MM.1S (cell line): ENCODE measurements around the gene GLIPR2.

Experiments used
- DNase-seq: peaks from one replicate; pipeline ENCODE4 v3.0.0-alpha.2; 2015
- H2AFZ ChIP-seq: fragments of 300-600 bp; sonication (generic); 2 replicates; pipeline ENCODE4 v1.6.0; 2016; ENCODE audit warnings: antibody characterized with exemption, low read length
- H3F3A ChIP-seq: fragments of 300-600 bp; sonication (generic); 2 replicates; pipeline ENCODE4 v1.6.1; 2016; ENCODE audit warnings: mild to moderate bottlenecking, antibody characterized with exemption, low read length, moderate library complexity, mixed read lengths; ENCODE audit not compliant: insufficient read depth
- H3K27ac ChIP-seq: fragments of 300-600 bp; sonication (generic); 2 replicates; pipeline ENCODE4 v1.5.1; 2016; ENCODE audit warnings: mild to moderate bottlenecking, low read length
- H3K27me3 ChIP-seq: fragments of 300-600 bp; sonication (generic); replicated peaks from 2 replicates; pipeline ENCODE4 v1.6.0; 2016; ENCODE audit warnings: low read length; ENCODE audit not compliant: insufficient read depth
- H3K36me3 ChIP-seq: fragments of 300-600 bp; sonication (generic); replicated peaks from 2 replicates; pipeline ENCODE4 v1.6.1; 2016; ENCODE audit warnings: mild to moderate bottlenecking, low read length, mixed read lengths; ENCODE audit not compliant: insufficient read depth
- H3K4me1 ChIP-seq: fragments of 300-600 bp; sonication (generic); 2 replicates; pipeline ENCODE4 v1.6.1; 2016; ENCODE audit warnings: low read length, mixed read lengths
- H3K4me2 ChIP-seq: fragments of 300-600 bp; sonication (generic); 2 replicates; pipeline ENCODE4 v1.6.0; 2016; ENCODE audit warnings: low read depth, low read length
- H3K4me3 ChIP-seq: fragments of 300-600 bp; sonication (generic); 2 replicates; pipeline ENCODE4 v1.5.1; 2016; ENCODE audit warnings: low read length, mixed read lengths
- H3K79me2 ChIP-seq: fragments of 300-600 bp; sonication (generic); 2 replicates; pipeline ENCODE4 v1.6.1; 2016; ENCODE audit warnings: mixed run types, low read length, mixed read lengths
- H3K9ac ChIP-seq: fragments of 300-600 bp; sonication (generic); 2 replicates; pipeline ENCODE4 v1.6.1; 2016; ENCODE audit warnings: low read length, mixed read lengths
- H3K9me2 ChIP-seq: fragments of 300-600 bp; sonication (generic); replicated peaks from 2 replicates; pipeline ENCODE4 v1.6.1; 2016; ENCODE audit warnings: mild to moderate bottlenecking, low read length, mixed read lengths; ENCODE audit not compliant: insufficient read depth
- H3K9me3 ChIP-seq: fragments of 300-600 bp; sonication (generic); replicated peaks from 2 replicates; pipeline ENCODE4 v1.6.1; 2016; ENCODE audit warnings: mild to moderate bottlenecking, low read length, mixed read lengths; ENCODE audit not compliant: insufficient read depth
- H4K20me1 ChIP-seq: fragments of 300-600 bp; sonication (generic); 2 replicates; pipeline ENCODE4 v1.6.1; 2016; ENCODE audit warnings: mild to moderate bottlenecking, low read length, moderate library complexity, mixed read lengths; ENCODE audit not compliant: insufficient read depth
- CTCF ChIP-seq: fragments of 300-600 bp; sonication (generic); IDR thresholded peaks from 2 replicates; pipeline ENCODE4 v1.5.1; 2016; ENCODE audit warnings: antibody characterized with exemption, low read length, mixed read lengths
- EZH2 ChIP-seq: fragments of 300-600 bp; sonication (generic); optimal IDR thresholded peaks from 2 replicates; pipeline ENCODE3; 2017; ENCODE audit warnings: low read depth, mild to moderate bottlenecking, antibody characterized with exemption, low read length, mixed read lengths
- EZH2phosphoT487 ChIP-seq: fragments of 300-600 bp; sonication (generic); IDR thresholded peaks from 2 replicates; pipeline ENCODE4 v1.6.1; 2018; ENCODE audit warnings: antibody characterized with exemption, low read length

The GLIPR2 gene

GRCh38 chr9:36192196-36192595 is 55.7 kb downstream of the GLIPR2 start:
- Histone ChIP-seq H3K27ac (no peak overlapping the region), H3K9me2 (no peaks in the 10 kb centered on the region), H3K4me3 (peak overlapping the region; percentile 95), H3K36me3 (0 out of 2 replicates have a peak, but pooled peaks cover 2% of the 10 kb centered on the region), H3K9ac (peak overlapping the region; percentile 89; the same call in 1 of the 2 replicates), H4K20me1 (peaks cover 32% of the 10 kb centered on the region), H3K27me3 (no peaks in the 10 kb centered on the region), H3F3A (no peaks in the 10 kb centered on the region), H3K4me1 (peaks cover 29% of the 10 kb centered on the region), H3K9me3 (no peaks in the 10 kb centered on the region), H3K79me2 (peaks cover 62% of the 10 kb centered on the region), H3K4me2 (peak overlapping the region; percentile 73), H2AFZ (no peak overlapping the region)
- no peak for DNase-seq
- TF ChIP-seq EZH2phosphoT487 (no peak), CTCF (no peak), EZH2 (no peak)

DNA sequence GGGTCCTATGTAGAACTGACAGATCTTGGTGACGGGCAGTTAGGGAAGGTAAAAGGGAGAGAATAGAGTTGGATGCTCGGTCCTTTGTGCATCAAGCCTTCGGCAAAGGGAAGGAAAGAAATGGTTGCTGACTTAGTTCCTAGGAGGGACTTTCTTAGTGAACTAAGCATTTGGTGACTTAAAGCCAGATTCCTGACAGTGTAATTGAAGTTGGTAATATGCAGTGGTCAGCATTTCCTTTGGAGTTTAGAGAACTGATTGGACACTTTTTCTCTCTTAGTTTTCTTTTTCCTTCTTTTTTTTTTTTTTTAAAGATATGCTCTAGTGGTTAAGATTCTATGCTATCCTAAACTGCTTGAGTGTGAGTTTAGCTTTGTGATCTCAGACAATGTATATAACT is 56.5 kb downstream of the GLIPR2 start:
- Histone ChIP-seq H3K9me2 (no peaks in the 10 kb centered on the region), H3K27me3 (no peaks in the 10 kb centered on the region), H3K36me3 (0 out of 2 replicates have a peak, but pooled peaks cover 2% of the 10 kb centered on the region), H3F3A (no peaks in the 10 kb centered on the region), H4K20me1 (peaks cover 32% of the 10 kb centered on the region), H3K9ac (peak overlapping the region; percentile 6; the same call in 1 of the 2 replicates), H3K4me1 (peaks cover 23% of the 10 kb centered on the region), H3K4me2 (peak overlapping the region; percentile 73), H3K79me2 (peaks cover 71% of the 10 kb centered on the region), H3K9me3 (no peaks in the 10 kb centered on the region), H3K4me3 (peak overlapping the region; percentile 95), H3K27ac (no peak overlapping the region), H2AFZ (no peak overlapping the region)
- TF ChIP-seq EZH2 (no peak), EZH2phosphoT487 (no peak), CTCF (no peak)
- no peak for DNase-seq

GRCh38 chr9:36194326-36195000 is 57.9 kb downstream of the GLIPR2 start:
- Histone ChIP-seq H3K9me2 (no peaks in the 10 kb centered on the region), H3K4me1 (peaks cover 23% of the 10 kb centered on the region), H3K9me3 (no peaks in the 10 kb centered on the region), H3K36me3 (0 out of 2 replicates have a peak, but pooled peaks cover 2% of the 10 kb centered on the region), H3K79me2 (peaks cover 80% of the 10 kb centered on the region), H3K9ac (no peak overlapping the region), H4K20me1 (peaks cover 32% of the 10 kb centered on the region), H3K27ac (no peak overlapping the region), H3K4me2 (no peak overlapping the region), H3K4me3 (no peak overlapping the region), H2AFZ (no peak overlapping the region), H3K27me3 (no peaks in the 10 kb centered on the region), H3F3A (no peaks in the 10 kb centered on the region)
- no peak for DNase-seq
- TF ChIP-seq CTCF, result no peak
- TF ChIP-seq EZH2, result no peak
- TF ChIP-seq EZH2phosphoT487, result no peak
